Bronchial smooth muscle cell (primary cell): ENCODE data around the gene MUC21. TPM values are rescaled to one million over a fixed set of nuclear protein-coding genes. Genes with fewer than 3 reads are reported as not detected.

Experiments used
- total RNA-seq: library from RNA; depleted of rRNA; stranded (reverse); fragments of >200 nt; gene quantifications from 2 replicates; pipeline ENCODE4 v1.2.1, GENCODE V29; 2014

MUC21 gene
- total RNA-seq: not detected in 2 replicates

DNA sequence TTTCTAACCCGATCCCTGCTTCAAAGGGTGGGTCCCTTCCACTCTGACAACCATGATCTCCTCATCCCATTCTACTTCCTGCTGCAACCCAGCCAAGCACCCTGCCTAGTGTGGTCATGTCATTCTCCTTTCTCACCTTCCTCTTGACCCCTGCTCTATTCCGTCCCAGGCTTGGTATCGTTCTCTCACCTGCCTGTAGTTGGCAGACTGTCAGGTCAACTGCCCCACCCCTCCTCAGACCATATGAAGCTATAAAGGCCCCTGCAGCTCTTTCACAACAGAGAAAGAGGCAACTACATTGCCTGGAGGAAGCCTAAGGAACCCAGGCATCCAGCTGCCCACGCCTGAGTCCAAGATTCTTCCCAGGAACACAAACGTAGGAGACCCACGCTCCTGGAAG is at the start of gene MUC21:
Gene MUC21, plus strand, starts transcription at position 280 of the 400 bp plus-strand sequence. CDS start 241 bp downstream, outside the sequence.

GRCh38 chr6:30940361-30940986 is 43.0 kb upstream of the MUC21 start, which contains the start of gene MUCL3:
Gene MUCL3, plus strand, starts transcription at chr6:30940973. Its CDS starts 27 bp downstream, at chr6:30941000.

DNA sequence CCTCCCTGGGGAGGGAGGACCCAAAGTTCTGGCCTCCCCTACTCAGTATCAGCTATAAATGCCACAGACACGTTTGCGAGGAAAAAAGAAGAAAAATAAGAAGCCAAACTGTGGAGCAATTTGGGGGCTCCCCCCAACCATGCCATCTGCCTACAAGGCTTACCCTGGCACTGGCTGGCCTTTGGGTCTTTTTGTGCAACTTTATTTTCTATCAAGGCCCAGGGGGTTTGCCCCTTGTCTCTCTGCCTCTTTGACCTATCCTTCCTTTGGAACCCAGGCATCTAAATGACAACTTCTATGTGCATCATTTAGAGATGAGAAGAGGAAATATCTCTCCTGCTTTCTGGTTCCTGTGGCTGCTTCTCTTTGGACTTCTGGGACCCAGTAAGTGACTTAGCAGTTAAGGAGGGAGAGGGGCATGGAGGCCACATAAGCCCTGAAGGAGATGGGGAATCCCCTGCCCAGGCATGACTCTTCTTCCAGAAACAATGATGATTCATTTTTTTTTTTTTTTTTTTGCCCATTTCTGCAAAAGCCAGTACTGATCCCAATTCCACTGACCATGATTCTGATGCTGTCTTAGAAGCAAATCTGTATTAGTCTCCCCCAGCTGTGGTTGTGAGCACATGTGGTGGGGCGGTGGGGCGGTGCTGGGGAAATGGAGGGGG is 27.0 kb downstream of the MUC21 start, which contains the start of gene MUC22:
Gene MUC22, plus strand, starts transcription at position 82 of the 668 bp plus-strand sequence. Its CDS starts 233 bp downstream, at position 315.

Other genes with a start within 250 kb of the MUC21 start
- 95.8 and 103 TPM in 2 replicates for gene FLOT1, start 241.0 kb upstream of the MUC21 start, total RNA-seq
- 15.0 and 16.7 TPM in 2 replicates for gene IER3, start 239.2 kb upstream of the MUC21 start, total RNA-seq
- 21.1 and 28.9 TPM in 2 replicates for gene DDR1, start 99.2 kb upstream of the MUC21 start, total RNA-seq
- gene GTF2H4, start 75.5 kb upstream of the MUC21 start, total RNA-seq: 10.3 and 10.6 TPM in 2 replicates
- 13.4 and 14.9 TPM in 2 replicates for gene VARS2, start 69.5 kb upstream of the MUC21 start, total RNA-seq
- gene SFTA2, start 51.5 kb upstream of the MUC21 start, total RNA-seq: not detected in 2 replicates
- not detected in 2 replicates for gene MUCL3, start 42.7 kb upstream of the MUC21 start, total RNA-seq
- not detected in 2 replicates for gene MUC22, start 26.8 kb downstream of the MUC21 start, total RNA-seq
- not detected in 2 replicates for gene C6orf15, start 128.9 kb downstream of the MUC21 start, total RNA-seq
- gene PSORS1C1, start 131.1 kb downstream of the MUC21 start, total RNA-seq: 1.4 and 2.8 TPM in 2 replicates
- gene CDSN, start 136.7 kb downstream of the MUC21 start, total RNA-seq: not detected in 2 replicates
- not detected in 2 replicates for gene PSORS1C2, start 155.3 kb downstream of the MUC21 start, total RNA-seq
- 19.7 and 23.5 TPM in 2 replicates for gene CCHCR1, start 174.1 kb downstream of the MUC21 start, total RNA-seq
- 1.9 and 5.0 TPM in 2 replicates for gene TCF19, start 174.9 kb downstream of the MUC21 start, total RNA-seq
- gene POU5F1, start 187.0 kb downstream of the MUC21 start, total RNA-seq: not detected in 2 replicates